B cell (primary cell): ENCODE data around the gene SDR39U1. TPM values are rescaled to one million over a fixed set of nuclear protein-coding genes. Genes with fewer than 3 reads are reported as not detected.

Source experiments
- ATAC-seq: fragments of 200-7000 bp; cut with Tn5 transposase; one replicate; pipeline ENCODE4 v1.10.0; 2021; ENCODE audit warnings: low read depth, mild to moderate bottlenecking, moderate number of reproducible peaks, moderate library complexity
- CTCF ChIA-PET: fragments of 350-600 bp; sonication (Branson Sonifier 250); formaldehyde crosslinking; loops from one replicate; lab custom pipeline; 2021; ENCODE audit warnings: antibody characterized with exemption, inconsistent platforms; lab: Charles Lee
- POLR2A ChIA-PET: fragments of 350-600 bp; sonication (Branson Sonifier 250); formaldehyde crosslinking; loops from one replicate; lab custom pipeline; 2021; ENCODE audit warnings: antibody characterized with exemption; lab: Charles Lee
- DNase-seq: peaks from one replicate; pipeline ENCODE4 v3.0.0; 2013
- H2AFZ ChIP-seq: 2 replicates; pipeline ENCODE4 v1.6.1; 2012; ENCODE audit warnings: mild to moderate bottlenecking, low read depth, low read length; ENCODE audit not compliant: insufficient read depth, poor library complexity, severe bottlenecking
- H3K27ac ChIP-seq, 2 donors: 1 replicate in 1 of 2; 2 replicates in 1 of 2; pipeline ENCODE4 v1.5.1; 2012 to 2013; ENCODE audit warnings: low read length in 2 of 2, mild to moderate bottlenecking in 2 of 2, moderate library complexity in 1 of 2
- H3K27me3 ChIP-seq, 4 experiments: fragments of 200-600 bp in 1 of 4; sonication (generic) in 1 of 4; replicated peaks in 1 of 4; 1 replicate in 2 of 4; 2 replicates in 2 of 4; pipeline versions ENCODE4 v1.6.1 to v1.7.0; 2013 to 2016; ENCODE audit warnings: low read length in 3 of 4, mild to moderate bottlenecking in 2 of 4, mixed read lengths in 1 of 4, moderate library complexity in 1 of 4; ENCODE audit not compliant: insufficient read depth in 4 of 4, control insufficient read depth in 3 of 4; ENCODE audit errors: control extremely low read depth in 1 of 4
- H3K36me3 ChIP-seq, 2 experiments: replicated peaks in 1 of 2; 1 replicate in 1 of 2; 2 replicates in 1 of 2; pipeline versions ENCODE4 v1.6.1 to v1.7.1; 2013; ENCODE audit warnings: low read length in 1 of 2; ENCODE audit not compliant: insufficient read depth in 2 of 2, control insufficient read depth in 1 of 2; ENCODE audit errors: control extremely low read depth in 1 of 2, extremely low read depth in 1 of 2
- H3K4me1 ChIP-seq, 2 donors: fragments of 200-600 bp in 1 of 2; sonication (generic) in 1 of 2; 1 replicate in 1 of 2; 2 replicates in 1 of 2; pipeline versions ENCODE4 v1.5.1 to v1.6.1; 2013 to 2017; ENCODE audit warnings: low read length in 2 of 2; ENCODE audit not compliant: control insufficient read depth in 2 of 2, insufficient read depth in 2 of 2
- H3K4me2 ChIP-seq: replicated peaks from 2 replicates; pipeline ENCODE3; 2012; ENCODE audit warnings: mild to moderate bottlenecking, low read depth, low read length; ENCODE audit not compliant: poor library complexity, severe bottlenecking
- H3K4me3 ChIP-seq, 5 experiments: fragments of 200-600 bp in 1 of 5; sonication (generic) in 1 of 5; 1 replicate in 3 of 5; 2 replicates in 2 of 5; pipeline versions ENCODE4 v1.5.1 to v1.7.0; 2011 to 2016; ENCODE audit warnings: low read length in 4 of 5, mild to moderate bottlenecking in 4 of 5, low read depth in 2 of 5, control low read depth in 1 of 5, moderate library complexity in 1 of 5; ENCODE audit not compliant: insufficient read depth in 1 of 5; ENCODE audit errors: control extremely low read depth in 1 of 5, extremely low read depth in 1 of 5
- H3K79me2 ChIP-seq: fragments of 200-600 bp; sonication (generic); one replicate; pipeline ENCODE4 v1.6.0; 2016; ENCODE audit warnings: low read length; ENCODE audit not compliant: control insufficient read depth, insufficient read depth
- H3K9ac ChIP-seq: fragments of 200-600 bp; sonication (generic); 2 replicates; pipeline ENCODE4 v1.6.1; 2017; ENCODE audit warnings: mild to moderate bottlenecking, low read length, moderate library complexity
- H3K9me3 ChIP-seq, 3 donors: one replicate each; pipeline versions ENCODE4 v1.6.1 to v1.7.1; 2013; ENCODE audit warnings: low read length in 2 of 3; ENCODE audit not compliant: control insufficient read depth in 2 of 3, insufficient read depth in 1 of 3; ENCODE audit errors: control extremely low read depth in 1 of 3
- H4K20me1 ChIP-seq: 2 replicates; pipeline ENCODE4 v1.6.0; 2012; ENCODE audit warnings: mild to moderate bottlenecking, low read length; ENCODE audit not compliant: insufficient read depth, control insufficient read depth, poor library complexity, severe bottlenecking
- H3K27ac Mint-ChIP-seq: one replicate; pipeline ENCODE4 v1.8.0; 2021; ENCODE audit warnings: mixed read lengths
- H3K27me3 Mint-ChIP-seq: one replicate; pipeline ENCODE4 v1.8.0; 2021; ENCODE audit warnings: mixed read lengths
- H3K4me1 Mint-ChIP-seq: one replicate; pipeline ENCODE4 v1.8.0; 2021; ENCODE audit warnings: mixed read lengths
- H3K4me3 Mint-ChIP-seq: one replicate; pipeline ENCODE4 v1.8.0; 2021; ENCODE audit warnings: mixed read lengths
- H3K9me3 Mint-ChIP-seq: one replicate; pipeline ENCODE4 v1.8.0; 2022; ENCODE audit warnings: mixed read lengths; ENCODE audit not compliant: insufficient read depth
- CTCF ChIP-seq: fragments of 200-600 bp; IDR thresholded peaks from one replicate; pipeline ENCODE4 v1.8.0; 2022; ENCODE audit warnings: antibody characterized with exemption, mild to moderate bottlenecking
- EZH2 ChIP-seq: IDR thresholded peaks from 2 replicates; pipeline ENCODE4 v1.6.1; 2012; ENCODE audit warnings: borderline replicate concordance, low read depth, mild to moderate bottlenecking, moderate library complexity, low read length; ENCODE audit not compliant: insufficient read depth, poor library complexity, severe bottlenecking
- WGBS: methylation state at CpG from one replicate; pipeline ENCODE4 v1.1.5; 2013; ENCODE audit warnings: missing lambda C conversion rate; ENCODE audit not compliant: insufficient coverage; 5-methylcytosine and 5-hydroxymethylcytosine counted together
- intact Hi-C: fragments of 100-400 bp; cut with micrococcal nuclease; formaldehyde crosslinking; loops from one replicate; pipeline ENCODE4 v1.10.0; 2022
- polyA plus RNA-seq: library from polyadenylated mRNA; depleted of rRNA; stranded (reverse); fragments of >200 nt; gene quantifications from 2 replicates; pipeline ENCODE4 v1.2.3, GENCODE V29; 2012
- total RNA-seq, 2 donors: library from RNA; stranded (reverse); fragments of 120-200 nt in 1 of 2; gene quantifications; 1 replicate in 1 of 2; 2 replicates in 1 of 2; pipeline versions ENCODE4 v1.2.3 to v1.2.4, GENCODE V29; 2013 to 2022

The SDR39U1 gene
- total and polyA plus RNA-seq, 2 donors (not counting 1 experiment from before 2014, with no cell fraction given), result 126 to 247 TPM

- CTCF ChIA-PET, result interaction anchor here (0.9 to 2.0 kb wide), 4 partner anchors 15 to 64 kb away, joined by 4 to 6 read pairs (median 6); no protein-coding TSS in a partner anchor
- no peak overlapping the region for H3K9ac ChIP-seq
- H3K9me3 ChIP-seq, result no peaks in the 10 kb centered on the region
- no peak overlapping the region for H2AFZ ChIP-seq
- intact Hi-C loops, result loop anchor here (2.0 kb wide), 1 partner anchor 57 kb away; no protein-coding TSS in a partner anchor
- Mint-ChIP-seq H3K27me3 (peaks cover 15% of the 10 kb centered on the region), H3K9me3 (no peaks in the 10 kb centered on the region), H3K4me1 (peaks cover 11% of the 10 kb centered on the region), H3K27ac (no peak overlapping the region), H3K4me3 (peak overlapping the region; percentile 14)
- H3K4me2 ChIP-seq, result no peak overlapping the region
- no peak overlapping the region for H3K27ac ChIP-seq
- POLR2A ChIA-PET, result no interaction called here
- ATAC-seq (no peak), DNase-seq (no peak)
- H3K4me3 ChIP-seq, result no peak overlapping the region
- 84% methylated on average over 6 of the region's 6 CpGs for WGBS
- TF ChIP-seq EZH2 (no peak), CTCF (no peak)
- peaks cover 0 to 20% (median under 1%) of the 10 kb centered on the region in 4 experiments for H3K27me3 ChIP-seq
- no peaks in the 10 kb centered on the region for H3K36me3 ChIP-seq
- no peaks in the 10 kb centered on the region for H4K20me1 ChIP-seq
- peaks cover 9 to 12% of the 10 kb centered on the region in 2 donors for H3K4me1 ChIP-seq
- H3K79me2 ChIP-seq, result no peaks in the 10 kb centered on the region
Measured at GRCh38 chr14:24397639-24398292, 44.8 kb downstream of the SDR39U1 start.
